Measurements from ENCODE around the gene CYTH4.

The CYTH4 gene

DNA sequence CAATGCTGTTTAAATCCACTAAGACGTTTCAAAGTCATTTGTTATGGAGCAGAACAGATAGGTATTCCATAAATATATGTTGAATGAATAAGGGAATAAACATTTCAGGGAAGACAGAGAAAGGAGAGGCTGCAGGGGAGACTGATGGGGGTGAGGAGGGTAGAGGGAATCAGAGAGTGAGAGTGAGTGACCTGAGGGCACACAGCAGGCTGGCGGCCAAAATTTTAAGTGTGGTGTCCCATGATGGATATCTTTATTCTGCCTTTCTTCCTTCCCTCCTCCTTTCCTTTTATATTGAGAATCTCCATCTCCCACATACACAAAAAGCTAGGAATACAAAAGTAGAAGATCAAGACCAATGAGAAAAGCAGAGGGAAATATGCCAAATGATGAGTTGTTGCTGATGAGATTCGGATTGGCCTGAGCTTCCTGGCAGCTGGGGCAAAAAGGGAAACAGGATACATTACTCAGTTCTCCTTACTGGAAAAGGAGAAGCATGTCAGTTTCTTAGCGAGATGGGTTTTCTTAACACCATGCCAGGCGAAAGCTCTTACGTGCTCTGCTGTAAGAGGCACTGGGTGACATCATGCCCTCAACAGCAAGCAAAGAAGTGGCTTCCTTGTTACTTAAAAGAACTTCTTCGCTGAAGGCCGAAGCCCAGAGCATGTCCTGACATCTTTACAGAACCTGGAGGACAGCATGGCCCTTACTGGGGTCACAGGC, 11.2 kb upstream of the CYTH4 start:
- DNase-seq (ENCODE audit: low read depth) = no peak

DNA sequence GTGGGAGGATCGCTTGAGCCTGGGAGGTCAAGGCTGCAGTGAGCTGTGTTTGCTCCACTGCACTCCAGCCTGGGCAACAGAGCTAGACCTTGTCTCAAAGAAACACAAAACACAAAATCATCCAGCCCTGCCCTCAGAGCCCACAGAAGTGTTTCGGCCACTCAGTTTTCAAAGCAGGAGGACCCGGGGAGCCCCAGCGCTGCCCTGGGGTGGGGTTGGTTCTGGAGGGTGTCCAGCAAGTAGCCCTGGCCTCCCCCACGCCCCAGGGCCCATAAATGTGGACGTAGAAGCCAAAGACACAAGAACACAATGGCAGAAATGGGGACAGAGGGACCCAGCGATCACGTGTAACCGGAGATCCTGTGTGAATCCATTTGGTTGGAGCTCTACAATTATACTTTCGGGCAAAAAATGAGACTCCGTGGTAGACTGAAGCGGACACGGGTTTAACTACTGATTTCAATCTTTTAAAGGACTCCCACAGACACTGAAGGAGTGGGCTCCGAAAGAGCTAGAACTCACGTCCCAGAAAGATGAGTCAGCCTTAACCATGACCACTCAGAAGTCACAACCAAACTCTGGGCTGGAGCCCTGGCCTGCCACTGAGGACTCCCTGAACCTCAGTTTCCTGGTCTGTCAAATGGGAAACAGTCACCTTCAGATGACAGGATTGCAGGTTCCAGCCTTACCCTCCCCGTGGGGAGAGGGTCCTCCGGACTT, 9.0 kb upstream of the CYTH4 start:
- no peak for DNase-seq (ENCODE audit: low read depth)

DNA sequence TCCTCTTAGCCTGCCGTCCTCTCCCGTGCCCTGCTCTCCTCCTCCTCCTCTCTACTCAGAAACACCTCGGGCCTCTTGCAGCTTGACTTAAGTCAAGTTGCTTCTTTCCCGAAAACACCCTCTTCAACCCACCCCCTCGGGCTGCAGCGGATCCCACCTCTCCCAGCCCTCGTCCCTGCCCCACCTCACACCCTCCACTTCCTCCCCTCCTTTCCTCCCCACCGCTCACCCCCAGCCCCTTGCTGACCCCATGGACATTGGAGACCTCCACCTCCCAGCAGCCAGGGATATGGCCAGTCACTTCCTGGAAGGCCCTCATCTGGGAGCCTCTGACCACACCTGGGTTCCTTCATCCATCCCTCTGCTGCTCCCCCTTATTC, 8.5 kb upstream of the CYTH4 start:
- no peak for DNase-seq (ENCODE audit: low read depth)

DNA sequence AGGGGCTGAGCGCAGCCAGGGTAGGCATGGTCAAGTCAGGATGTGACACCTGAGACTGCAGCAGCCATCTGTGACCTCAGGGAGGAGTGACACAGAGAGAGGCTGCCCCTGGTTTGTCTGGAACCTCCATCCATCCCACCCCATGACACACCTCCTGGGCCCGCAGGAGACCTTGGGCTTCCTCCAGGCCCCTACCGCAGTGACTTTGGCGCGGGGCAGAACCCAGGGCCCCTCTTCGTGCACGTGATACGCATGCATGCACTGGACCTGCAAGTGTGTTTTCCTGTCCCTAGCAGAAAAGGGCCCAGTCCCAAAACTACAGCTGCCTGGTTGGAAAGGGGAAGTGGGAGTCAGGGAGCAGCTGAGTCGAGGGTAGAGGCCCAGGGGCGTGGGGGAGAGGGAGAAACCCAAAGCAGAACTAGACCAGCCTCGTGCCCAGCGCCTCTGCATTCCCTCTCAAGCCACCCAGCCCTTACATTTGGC, 7.9 kb upstream of the CYTH4 start:
- DNase-seq (ENCODE audit: low read depth) = no peak

DNA sequence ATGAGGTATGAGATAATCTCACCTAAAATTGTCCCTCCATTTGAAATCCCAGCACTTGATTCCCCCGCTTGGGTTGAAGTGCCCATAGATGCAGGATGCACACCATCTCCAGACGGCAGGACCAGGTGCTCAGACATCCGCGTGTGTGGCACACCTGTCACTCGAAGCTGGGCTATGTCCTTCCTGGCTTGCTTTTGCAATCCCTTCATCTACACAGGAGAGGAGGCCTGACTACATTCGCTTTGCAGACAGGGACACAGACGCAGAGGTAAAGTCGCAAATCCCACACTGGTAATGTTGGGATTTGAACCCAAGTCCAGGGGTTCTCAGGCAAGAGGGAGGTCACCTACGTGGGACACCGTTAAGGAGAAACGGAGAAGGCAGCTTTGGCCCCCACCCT, 7.2 kb upstream of the CYTH4 start:
- DNase-seq (ENCODE audit: low read depth) = no peak

DNA sequence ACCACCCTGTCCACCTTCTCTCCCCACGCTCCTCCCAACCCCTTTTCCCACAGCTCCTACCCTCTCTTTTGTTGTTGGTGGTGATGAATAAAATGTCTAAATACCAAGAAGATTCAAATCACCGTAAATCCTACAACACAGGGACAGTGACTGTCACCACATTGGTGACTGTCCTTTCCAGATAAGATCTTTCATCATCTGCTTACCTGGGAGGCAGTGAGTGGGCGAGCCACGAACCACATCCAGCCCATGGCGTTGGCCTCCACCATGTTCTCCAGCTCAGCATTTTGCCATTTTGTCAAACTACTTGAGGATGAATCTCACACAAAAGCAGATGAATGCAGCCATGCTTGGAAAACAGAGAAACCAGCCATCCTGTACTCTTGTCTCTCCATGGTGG, 6.7 kb upstream of the CYTH4 start:
- DNase-seq (ENCODE audit: low read depth) = no peak

DNA sequence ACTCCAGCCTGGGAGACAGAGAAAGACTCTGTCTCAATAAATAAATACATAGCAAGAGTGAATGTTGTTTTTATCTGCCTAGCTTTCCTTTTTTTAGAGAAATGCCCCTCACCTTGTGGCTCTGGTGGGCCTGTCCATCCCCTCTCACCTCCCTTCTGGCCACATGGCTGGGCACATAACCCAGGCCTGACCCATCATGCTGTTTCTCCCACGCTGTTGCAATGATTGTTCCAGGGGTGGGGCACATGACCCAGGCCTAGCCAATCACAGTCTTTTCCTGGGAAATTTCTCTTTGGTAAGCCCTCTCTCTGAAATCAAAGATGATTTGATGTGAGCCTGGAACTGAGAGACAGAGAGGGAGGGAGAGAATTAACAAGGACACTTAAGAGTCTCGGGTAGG, 5.5 kb upstream of the CYTH4 start:
- DNase-seq (ENCODE audit: low read depth) = no peak

DNA sequence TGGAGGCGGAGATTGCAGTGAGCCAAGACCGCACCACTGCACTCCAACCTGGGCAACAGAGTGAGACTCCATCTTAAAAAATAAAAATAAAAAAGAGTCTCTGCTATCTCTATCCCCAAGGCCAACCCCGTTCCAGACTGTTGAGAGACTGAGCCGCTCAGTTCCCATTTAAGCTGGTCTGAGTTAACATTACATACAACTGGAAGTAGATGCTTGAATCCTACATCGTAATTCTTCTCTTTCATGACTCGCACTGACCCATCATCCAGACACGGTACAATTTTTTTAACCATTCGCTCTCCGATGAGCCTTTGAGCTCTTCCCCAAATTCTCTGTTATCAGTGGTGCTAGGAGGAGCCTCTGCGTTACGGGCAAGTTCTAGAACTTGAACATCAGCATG, 4.9 kb upstream of the CYTH4 start:
- DNase-seq (ENCODE audit: low read depth) = no peak

DNA sequence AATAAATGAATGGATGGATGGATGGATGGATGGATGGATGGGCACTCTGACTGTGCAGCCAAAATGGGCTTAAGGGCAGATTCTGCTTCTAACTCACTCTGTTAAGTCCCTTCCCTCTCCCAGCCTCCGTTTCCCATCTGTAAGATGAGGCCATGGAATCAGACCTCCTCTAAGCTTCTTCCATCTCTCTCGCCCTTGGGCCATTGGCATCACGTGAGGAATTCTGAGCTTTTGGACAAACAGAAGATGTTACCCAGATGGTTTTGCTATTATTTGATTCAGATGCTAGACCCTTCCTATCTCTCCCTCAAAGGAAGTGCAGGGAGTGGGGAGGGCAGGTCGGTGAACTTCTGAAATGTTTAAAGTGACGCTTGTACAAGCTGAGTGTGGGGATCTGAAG, 4.0 kb upstream of the CYTH4 start:
- DNase-seq (ENCODE audit: low read depth) = no peak

DNA sequence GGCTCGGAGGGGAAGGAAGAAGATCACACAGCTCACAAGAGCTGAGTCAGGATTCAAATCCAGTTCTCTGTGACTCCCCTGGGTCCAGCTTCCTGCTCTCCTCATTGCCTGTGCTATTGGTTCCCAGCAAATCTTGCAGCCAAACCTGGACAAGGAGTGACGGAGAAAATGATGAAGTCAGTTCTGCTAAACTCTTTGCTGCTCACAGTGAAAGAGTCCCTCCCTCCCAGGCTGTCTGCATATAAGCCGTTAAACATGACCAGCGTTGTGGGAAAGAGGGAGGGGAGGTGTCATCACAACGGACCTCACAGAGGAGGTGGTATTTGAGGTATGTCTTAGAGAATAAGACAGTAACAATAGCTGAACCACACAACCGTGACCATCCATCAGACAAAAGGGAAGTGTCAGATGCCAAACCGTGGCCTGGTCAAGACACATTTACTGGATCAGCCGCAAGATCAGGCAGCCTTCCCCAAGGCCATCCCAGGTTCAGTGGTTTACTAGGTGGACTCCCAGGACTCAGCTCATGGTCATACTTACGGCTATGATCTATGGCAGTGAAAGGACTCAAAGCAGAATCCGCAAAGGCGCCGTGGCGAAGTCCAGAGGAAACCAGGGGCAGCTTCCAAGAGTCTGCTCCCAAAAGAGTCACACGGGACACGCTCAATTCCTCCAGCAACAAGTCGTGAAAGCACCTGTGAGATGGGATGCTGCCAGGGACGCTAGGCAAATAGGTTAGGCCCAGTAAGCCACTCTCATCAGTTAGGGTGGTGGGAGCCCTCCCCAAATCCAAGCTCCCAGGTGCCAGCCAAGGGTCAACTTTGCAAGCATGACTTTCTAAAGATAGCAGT, 2.8 kb upstream of the CYTH4 start:
- DNase-seq (ENCODE audit: low read depth) = no peak

DNA sequence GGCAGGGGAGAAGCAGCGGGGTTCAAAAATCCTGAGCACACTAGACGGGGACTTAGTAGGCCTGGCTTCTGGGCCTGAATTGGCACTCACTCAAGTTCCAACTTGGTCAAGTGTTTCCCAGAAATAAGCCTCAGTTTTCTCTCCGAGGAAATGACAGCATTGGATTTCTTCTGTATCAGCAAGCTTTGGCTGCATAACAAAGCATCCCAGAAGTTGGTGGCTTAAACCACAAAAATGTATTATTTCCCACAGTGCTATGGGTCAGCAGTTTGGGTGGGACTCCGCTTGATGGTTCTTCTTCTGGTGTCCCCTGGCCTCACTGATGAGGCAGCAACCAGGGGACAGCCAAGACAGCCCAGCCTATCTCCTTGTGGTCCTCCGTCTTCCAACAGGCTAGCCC, 1.6 kb upstream of the CYTH4 start:
- no peak for DNase-seq (ENCODE audit: low read depth)

DNA sequence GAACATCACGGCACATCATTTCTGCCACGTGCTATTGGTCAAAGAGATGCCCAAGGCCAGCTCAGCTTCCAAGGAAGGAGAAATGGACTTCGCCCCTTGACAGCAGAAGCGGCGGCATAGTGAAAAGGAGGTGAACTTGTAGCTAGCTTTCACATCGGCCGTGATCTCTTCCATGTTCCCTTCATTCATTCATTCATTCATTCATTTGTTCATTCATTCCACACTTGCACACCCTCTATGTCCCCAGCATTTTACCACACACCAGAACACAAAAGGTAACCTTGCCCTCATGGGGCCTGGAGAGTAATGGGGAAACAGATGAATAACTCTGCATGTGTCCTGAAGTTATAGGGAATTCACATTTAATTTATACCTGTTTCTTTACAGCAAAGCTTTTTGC, 1.1 kb upstream of the CYTH4 start:
- DNase-seq (ENCODE audit: low read depth) = no peak

DNA sequence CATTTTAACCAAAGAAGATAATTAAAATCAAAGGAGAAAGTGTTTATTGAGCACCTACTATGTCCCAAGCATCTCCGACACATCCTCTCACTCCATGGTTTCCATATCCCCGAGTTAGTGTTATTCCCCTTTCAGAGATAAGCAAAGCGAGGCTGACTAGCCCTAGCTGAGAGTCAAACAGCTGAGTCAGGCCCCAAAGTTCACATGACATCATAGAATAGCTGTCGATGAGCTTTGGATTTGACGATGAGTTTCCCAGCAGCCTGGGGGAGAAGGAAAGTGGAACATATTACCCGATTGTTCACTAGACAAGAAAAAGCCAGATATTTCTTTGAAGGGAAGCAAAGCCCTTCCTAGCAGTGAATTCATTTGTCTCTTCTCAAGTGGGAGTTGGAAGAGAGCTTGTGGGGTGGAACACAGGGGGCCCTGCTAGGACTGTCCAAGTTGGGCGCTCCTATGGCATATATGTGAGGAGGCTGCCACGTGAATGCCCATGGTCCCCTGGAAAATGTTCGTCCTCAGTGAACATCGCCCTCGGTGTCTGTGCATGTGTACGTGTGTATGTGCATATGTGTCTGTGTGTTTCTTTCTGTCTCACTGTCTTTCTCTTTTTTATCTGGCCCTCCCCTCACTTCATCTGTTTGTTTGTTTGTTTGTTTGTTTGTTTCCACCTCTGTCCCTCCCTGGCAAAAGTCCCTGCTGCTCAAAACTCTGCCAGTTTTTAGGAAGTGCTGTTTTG, 493 bp upstream of the CYTH4 start:
- no peak for DNase-seq (ENCODE audit: low read depth)

DNA sequence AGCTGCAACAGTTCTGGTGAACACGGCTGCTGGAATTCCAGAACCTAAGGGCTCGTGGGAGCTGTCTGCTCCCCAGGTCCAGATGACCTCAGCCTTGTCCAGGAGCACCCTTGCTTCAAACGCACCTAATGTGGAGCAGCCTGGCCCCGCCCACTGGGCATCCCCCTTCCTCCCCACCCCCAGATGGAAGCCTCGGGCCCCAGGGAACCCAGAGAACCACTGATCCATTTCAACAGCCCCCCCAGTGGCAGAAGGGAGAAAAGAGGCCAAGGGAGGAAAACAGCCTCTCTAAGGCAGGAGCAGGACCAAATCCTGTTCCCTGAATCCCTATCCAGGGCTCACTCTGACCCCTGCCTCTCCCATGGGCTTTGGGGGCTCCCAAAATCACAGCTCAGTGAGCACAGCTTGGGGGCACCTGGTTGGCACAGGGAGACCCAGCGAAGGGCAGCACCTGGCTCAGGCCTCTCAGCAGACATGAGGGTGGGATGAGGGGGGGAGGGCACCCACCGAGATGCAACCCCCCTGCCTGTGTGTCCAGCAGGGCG, 1.2 kb downstream of the CYTH4 start:
- peak; percentile 55 for DNase-seq (ENCODE audit: low read depth)

DNA sequence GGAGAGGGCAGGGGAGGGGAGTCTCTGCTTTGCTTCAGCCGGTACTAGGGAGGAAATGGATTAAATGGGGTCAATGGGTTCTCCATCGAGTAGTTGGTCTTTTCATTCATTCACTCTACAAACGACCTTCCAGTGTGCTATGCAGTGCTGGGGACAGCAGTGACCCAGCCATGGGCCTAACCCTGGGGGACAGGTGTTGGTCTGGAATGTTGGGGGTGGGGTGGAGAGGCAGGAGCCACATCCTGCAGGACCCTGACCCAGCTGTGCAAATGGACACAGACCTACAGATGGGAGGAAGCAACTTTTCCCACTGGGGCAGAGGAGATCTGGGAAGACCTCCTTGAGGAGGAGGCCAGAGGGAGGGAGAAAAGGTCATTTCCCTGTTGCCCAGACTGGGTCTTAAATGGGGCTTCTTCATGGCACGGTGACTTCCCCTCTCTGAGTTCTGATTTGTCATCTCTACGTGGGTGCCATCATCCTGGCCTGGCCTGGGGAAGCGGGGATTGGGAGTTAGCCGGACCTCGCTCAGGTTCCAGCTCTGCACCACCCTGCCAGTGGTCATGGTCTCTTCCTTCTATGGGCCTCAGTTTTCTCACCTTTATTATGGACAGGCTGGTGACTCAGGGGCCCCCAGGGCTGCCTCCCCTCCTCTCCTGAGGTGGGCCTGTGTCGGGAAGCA, 2.0 kb downstream of the CYTH4 start:
- no peak for DNase-seq (ENCODE audit: low read depth)

DNA sequence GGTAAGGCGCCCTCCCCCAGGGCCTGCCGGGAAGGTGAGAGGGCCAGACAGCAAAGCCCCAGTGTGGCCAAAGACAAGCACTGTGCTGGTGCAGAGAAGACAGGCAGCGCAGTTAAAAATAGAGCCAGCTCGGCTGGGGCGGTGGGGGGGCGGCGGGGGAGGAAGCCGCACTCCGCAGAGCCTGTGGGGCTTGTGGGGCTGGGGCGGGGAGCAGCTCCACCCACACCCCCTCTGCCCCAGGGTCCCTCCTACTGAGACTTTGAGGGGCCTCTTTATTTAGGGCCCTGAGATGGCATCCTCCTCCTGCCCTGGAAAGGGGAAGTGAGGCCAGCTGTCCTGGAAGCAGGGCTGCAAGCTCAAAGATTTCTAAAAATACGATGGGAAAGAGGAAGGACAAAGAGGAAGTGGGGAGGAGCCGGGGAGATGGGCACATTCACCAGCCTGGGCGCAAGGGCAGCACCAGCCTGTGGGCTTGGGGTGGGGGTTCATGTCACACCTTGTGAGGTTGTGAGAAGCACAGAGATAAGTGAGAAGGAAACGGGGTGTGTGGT, 2.6 kb downstream of the CYTH4 start:
- peak; percentile 42 for DNase-seq (ENCODE audit: low read depth)

DNA sequence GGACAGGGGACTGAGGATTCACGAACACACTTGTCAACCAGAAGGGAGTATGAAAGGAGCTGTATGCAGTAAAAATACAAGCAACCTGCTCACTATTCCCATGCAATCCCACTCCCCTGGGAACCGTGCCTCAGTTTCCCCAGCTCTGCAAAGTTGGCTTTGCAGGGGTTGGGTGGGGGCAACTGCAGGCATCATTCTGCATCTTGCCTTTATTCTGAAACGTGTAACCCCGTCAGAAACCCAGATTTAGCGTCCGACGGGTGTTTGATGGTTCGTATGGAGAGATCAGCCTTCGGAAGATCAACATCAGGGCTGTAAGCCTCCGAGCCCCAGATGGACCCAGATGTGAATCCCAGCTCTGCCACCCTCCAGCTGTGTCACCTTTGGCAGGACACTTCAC, 3.6 kb downstream of the CYTH4 start:
- DNase-seq (ENCODE audit: low read depth) = no peak

DNA sequence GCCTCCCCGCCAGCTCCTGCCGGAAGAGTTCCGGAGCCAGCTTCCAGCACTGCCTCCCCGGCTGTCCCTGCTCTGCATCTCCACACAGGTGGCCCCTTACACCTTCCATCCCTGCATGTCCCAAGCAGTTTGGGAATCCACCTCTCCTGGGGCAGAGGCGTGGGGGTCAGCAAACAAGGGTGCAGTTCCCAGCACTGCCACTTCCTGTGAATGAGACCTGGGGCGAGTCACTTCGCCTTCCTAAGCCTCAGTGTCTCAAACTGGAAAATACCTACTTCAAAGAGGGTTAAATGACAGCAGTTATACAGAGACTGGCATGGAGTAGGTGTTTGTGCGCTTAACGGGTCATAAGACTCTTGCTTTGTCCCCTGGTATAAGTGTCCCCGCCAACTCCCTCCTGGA, 5.2 kb downstream of the CYTH4 start:
- DNase-seq (ENCODE audit: low read depth) = no peak

DNA sequence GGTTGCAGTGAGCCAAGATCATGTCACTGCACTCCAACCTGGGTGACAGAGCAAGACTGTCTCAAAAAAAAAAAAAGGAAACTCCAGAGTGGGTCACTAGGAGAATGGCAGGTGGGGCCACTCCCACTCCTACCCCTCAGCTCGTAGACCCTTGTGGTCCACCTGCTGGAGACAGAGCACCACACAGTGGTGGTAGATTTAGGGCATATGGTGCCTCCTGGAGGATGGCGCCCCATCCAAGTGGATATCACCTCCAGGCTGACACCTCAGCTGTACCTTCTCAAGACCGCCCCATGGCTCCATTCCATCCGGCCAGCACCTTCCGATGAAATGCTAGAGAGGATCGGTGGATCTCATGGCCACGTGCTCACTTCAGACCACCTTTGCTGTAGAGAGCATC, 6.2 kb downstream of the CYTH4 start:
- no peak for DNase-seq (ENCODE audit: low read depth)

DNA sequence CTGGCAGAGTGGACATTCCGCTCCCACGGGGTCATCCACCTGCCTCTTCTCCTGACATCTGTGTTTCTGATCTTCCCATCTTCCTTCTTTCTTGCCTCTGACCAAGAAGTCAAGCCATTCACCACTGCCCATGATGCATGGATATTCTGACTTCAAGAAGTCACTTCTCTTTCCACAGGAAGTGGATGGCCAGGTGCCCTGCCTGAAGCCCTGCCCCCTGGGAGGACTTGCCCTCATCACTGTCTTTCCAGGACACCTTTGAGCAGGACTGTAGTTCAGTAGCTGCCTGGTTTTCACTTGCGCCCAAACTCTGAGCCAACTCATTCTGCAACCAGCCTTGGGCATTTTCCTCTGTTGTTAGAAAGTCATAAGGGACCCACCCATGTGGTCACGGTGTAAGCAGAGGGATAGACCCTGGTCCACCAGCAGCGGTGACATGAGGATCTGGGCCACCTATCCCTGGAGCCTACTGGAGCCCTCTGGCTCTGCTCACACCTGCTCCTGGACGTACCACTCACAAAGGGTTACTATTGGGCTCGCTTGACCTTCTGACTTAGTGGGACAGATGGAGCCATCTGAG, 6.9 kb downstream of the CYTH4 start:
- DNase-seq (ENCODE audit: low read depth) = no peak

DNA sequence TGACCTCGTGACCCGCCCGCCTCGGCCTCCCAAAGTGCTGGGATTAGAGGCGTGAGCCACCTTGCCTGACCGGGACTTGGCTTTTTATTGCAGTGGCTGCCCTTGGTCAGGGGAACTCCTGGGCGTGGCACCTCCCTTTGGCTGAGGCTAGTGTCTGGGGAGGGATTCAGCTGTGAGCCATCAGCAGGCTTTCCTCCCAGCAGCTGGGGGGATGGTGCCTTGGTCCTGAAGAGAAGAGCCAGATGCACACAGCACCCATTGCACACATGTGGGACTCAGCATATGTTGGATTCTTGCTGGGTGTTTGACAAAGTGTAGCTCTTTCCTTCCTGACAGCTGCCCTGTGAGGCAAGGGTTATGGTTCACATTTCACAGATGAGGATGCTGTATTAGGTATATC, 8.4 kb downstream of the CYTH4 start:
- no peak for DNase-seq (ENCODE audit: low read depth)

Measured in activated gamma-delta T cell treated with anti-CD3 and anti-CD28 coated beads, Interleukin-2, amount 50 U/mL, for 16 hours (primary cell).